GM18868 (cell line): ENCODE measurements around the gene NDUFA6.
"Not testable (repeated sequence)": the region's sequence is repeated elsewhere in the genome, so short reads cannot be mapped to it uniquely, and the experiment has no call there.

Experiments
- ATAC-seq: cut with Tn5 transposase; IDR thresholded peaks from one replicate; pipeline ENCODE4 v1.9.1; 2021; ENCODE audit warnings: mild to moderate bottlenecking, moderate library complexity; ENCODE audit not compliant: unreplicated experiment

NDUFA6 gene

DNA sequence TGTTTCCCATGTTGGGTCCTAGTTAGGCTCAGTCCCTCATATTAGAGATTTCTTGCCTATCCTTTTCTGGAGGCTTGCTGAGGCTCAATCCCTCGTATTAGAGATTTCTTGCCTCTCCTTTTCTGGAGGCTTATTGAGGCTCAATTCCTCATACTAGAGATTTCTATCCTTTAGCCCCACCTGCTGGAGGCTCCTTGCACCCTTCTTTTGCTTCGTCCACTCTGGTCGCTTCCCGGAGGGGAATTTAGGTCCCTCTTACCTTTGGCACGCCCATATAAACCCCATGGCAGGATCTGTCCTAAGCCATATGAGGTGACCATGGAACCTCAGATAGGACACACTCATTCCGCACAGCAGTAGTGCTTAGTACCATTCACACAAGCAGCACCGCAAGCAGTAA lies 24.1 kb upstream of the NDUFA6 start:
- no peak for ATAC-seq

DNA sequence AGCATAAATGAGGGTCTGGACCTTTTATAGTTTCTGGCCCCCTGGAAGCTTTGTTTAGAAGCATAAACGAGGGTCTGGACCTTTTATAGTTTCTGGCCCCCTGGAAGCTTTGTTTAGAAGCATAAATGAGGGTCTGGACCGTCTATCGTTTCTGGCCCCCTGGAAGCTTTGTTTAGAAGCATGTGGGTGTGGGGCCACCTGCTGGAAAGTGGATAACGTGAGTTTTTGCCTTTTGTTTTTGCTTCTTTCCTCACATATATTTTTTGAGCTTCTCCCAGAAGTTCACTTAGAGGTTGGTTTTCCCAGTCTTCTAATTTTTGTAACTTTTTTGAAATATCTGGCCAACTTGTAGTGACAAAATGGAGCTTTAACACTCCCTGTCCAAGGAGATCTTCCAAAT lies 22.2 kb upstream of the NDUFA6 start:
- not testable (repeated sequence) for ATAC-seq

DNA sequence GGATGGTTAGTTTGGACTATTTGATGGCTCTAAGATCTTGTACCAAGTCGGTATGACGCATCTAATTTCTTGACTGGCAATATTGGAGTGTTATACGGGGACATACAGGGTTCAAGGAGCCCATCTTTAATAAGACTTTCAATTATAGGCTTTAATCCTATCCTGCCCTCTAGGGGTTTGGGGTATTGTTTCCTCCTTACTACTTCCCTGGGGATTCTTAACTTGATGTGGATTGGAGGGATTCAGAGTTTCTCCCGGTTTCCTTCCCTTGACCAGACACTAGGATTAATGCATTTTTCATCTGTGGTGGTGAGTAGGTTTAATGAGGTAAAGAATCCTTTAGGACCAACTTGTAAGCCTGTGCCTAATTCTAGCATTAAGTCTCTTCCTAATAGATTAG lies 21.2 kb upstream of the NDUFA6 start:
- ATAC-seq, result no peak

DNA sequence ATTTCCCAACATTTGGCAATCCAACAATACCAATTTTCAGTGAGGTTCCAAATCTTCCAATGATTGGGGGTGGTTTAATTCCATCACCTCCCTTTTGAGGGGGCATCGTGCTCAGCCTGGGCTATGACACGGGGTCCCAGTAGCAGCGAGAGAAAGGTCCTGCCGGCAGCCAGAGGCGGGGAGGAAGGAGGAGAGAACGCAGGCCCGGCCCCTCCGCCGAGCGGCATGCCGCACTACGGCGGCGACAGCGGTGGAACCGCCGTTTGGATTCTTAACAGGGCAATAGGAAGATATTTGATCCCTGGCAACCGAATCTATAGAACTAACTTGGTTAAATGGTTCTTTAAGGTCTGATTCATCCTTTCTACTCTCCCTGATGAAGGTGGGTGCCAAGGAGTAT lies 18.3 kb upstream of the NDUFA6 start:
- no peak for ATAC-seq

DNA sequence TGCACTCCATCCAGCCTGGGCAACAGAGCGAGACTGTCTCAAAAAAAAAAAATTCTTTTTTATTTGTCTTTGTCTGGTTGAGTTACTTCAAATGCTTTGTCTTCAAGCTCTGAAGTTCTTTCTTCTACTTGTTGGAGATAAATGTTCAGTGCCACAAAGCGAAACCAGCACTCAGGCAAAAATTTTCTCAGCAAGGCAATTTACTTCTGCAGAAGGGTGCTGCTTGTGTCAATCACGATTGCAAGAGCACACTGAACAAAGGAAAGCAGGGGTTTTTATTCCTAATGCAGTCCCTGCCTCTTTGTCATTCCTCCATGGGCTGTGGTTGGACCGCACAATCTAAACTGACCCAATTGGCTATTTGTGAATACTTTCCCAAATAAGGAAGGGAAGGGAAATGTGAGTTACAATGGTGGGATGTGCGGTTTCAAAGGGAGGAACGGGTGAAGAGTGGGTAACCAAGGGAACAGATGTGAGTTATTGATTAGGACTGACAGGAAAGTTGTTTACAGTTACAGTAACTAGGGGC lies 13.8 kb upstream of the NDUFA6 start:
- ATAC-seq, result not testable (repeated sequence)

DNA sequence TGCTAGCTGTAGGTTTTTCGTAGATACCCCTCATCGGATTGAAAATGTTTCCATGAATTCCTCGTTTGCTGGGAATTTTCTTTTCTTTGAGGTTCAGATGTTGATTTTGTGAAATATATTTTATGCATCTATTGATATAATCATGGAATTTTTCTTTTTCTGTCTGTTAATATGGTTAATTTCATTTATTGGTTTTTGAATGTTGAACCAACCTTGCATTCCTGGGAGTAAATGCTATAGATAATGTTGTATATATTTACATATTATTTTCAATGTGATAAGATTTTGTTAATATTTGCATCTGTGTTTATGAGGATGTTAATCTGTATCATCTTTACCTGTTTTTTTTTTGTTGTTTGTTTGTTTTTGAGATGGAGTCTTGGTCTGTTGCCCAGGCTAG lies 10.6 kb upstream of the NDUFA6 start:
- ATAC-seq, result no peak

DNA sequence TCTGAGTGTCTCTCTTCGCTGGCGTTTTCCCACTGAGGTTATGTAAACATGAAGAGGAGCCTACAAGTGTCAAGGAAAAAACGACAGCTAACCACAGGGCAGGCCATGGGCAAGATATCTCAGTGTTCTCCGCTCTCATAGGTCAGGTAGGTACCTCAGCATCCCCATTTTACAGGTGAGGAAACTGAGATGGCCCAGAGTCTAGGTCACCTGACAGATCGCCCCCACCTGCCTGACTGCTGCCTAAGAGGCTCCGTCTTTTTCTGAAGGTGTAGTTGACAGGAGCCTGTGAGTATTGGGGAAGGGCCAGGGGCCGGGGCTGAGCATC lies 847 bp upstream of the NDUFA6 start:
- no peak for ATAC-seq

DNA sequence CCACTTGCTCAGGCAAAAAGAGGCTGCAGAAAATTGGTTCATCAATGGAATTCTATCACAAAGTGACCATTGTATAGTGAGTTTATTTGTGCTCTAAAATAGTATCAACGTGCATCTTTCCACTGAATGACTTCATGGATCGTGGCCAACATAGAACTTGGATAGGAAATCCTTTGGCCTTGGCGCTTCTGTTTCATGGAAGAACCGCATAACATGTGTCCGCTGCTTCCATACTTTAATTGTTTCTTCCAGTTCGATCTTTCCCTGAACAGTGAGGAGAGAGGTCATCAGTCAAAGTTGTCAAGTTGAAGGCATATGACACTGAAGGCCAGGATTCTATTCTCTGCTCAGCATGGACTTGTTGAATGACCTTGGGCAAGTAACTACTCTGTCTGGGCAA lies 4.5 kb downstream of the NDUFA6 start:
- no peak for ATAC-seq

DNA sequence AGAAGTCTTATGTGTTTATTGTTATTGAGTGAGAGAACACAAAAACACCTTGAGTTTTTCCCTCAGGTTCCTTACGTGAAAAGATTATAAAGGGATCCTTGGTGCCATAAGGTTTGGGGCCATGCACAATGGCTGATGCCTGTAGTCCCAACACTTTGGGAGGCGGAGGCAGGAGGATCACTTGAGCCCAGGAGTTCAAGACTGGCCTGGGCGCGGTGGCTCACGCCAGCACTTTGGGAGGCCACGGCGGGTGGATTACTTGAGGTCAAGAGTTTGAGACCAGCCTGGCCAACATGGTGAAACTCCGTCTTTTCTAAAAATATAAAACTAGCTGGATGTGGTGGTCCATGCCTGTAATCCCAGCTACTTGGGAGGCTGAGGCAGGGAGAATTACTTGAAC lies 5.7 kb downstream of the NDUFA6 start:
- no peak for ATAC-seq

DNA sequence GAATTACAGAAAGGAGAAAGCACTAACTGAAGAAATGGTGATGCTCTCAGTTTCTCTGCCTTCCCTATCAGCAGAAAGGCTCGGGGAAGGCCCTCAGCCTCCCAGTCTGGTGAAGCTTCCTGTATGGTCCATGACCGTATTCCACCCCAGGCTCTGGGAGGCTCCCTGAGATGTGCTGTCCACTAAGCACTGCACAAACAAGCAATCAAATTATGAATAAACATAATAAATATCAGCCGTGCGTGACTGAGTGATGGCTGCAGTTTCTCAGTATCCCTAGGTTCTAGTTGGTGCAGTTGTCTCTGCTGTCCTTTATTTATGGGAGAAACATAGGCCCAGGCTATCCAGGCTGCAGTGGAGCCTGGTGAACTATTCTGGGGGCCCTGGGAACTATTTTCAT lies 7.5 kb downstream of the NDUFA6 start:
- no peak for ATAC-seq

DNA sequence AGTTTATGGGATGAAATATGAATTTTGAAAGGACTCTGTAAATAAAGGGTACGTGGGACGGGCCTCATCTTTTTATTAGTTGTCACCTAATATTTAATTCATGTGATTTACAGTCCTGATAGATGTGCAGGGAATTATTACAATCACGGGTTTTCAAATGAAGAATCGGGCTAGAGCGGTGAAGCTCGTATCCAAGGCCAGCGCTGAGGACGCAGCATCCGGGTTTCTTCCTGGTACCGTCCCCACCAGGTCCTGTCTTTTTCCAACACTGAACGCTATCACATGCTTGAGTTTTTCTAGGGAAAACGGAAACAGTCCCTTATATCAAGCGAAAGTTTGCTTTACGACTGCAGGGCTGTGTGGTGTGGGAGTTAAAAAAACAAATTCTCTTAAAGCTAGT lies 10.3 kb downstream of the NDUFA6 start:
- no peak for ATAC-seq

DNA sequence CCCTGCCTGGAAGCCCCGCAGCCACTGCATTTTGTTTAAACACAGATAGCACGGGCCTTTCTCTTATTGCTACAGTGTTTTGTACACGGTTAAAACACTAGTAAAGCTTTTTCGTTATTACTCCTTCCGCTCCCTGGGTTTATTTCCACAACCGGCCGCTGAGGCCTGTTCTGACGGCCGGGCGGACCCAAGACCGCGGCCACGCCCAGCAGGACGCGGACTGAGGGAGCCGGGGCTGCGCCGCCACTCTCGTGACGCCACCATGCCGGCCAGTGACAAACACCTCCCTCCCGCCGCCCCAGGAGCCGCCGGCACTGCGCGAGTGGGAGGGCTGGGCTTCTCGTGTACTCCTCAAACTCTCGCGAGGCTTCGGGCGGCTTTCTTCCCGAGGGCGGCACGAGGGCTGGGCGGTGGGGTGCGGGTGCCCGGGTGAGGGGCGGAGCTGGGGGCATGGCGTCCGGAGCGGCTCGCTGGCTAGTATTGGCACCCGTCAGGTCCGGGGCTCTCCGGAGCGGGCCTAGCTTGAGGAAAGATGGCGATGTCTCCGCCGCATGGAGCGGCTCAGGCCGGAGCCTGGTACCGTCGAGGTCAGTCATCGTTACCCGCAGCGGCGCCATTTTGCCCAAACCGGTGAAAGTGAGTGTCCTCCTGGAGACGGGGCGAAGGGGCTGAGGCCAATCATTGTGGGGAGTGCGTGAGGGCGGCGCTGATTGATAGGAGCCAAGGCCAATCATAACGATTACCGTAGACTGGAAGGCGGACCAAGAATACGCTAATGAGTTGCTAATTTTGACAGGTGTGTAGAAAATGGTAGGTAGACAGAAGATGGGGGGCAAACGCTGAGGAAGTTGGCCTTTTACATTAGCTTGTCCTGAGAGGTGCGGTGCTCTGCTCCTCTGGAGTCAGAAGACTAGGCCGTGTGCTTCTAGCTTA lies 11.0 kb downstream of the NDUFA6 start, which contains the start of gene SMDT1:
TSS of gene SMDT1 (plus strand) at position 382 of the 933 bp plus-strand sequence. CDS start at position 451, 69 bp downstream.
- peak; percentile 79 for ATAC-seq

DNA sequence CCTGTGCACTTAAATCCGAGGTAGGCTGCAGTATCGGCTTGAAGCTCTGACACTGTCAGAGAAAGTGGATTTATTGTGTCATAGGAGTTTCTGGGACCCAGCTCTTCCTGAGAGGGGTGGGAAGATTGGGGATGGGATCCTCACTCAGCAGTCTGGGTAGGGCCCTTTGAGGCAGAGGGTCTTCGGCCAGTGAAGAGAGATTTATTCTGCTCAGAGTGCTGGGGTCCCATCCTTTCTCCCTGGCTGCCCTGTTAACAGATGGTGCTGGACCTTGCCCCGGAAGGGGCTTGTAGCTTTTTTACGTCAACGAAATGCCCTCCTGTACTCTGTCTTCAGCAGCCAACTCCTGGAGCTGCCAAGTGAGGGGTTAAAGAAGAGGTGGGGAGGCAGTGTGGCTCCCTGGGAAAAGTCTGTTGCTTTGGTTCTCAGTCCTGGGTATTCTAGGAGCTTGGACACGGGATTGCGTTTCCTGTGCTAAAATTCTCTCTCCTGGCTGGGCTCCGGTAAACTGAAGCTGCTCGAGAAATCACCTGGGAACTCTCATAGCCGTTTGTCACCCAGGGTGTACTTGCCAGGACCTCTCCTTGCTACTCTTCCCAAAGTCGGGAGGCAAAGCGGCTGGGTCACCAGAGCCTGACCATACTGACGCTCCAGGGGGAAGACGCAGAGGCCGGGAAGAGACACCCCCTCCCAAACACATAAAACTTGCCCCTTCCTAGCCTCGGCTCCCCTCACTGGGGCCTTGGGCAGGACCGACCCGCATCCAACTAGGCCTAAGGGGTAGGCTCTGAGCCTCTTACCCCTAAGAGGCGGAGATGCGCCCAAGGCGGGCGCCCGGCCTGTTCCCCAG lies 11.9 kb downstream of the NDUFA6 start:
- ATAC-seq, result no peak

DNA sequence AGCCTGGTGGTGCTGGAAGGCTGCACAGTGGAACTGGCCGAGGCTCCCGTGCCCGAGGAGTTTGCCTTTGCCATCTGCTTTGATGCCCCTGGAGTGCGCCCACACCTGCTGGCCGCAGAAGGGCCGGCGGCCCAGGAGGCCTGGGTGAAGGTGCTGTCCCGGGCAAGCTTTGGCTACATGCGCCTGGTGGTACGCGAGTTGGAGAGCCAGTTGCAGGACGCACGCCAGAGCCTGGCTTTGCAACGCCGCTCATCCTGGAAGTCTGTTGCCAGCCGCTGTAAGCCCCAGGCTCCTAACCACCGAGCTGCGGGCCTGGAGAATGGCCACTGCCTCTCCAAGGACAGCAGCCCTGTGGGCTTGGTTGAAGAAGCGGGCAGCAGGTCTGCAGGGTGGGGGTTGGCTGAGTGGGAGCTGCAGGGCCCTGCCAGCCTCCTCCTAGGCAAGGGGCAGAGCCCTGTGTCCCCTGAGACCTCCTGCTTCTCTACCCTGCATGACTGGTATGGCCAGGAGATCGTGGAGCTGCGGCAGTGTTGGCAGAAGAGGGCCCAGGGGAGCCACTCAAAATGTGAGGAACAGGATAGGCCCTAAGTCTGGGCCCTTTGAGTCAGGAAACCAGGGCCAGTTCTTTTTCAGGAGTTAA lies 13.0 kb downstream of the NDUFA6 start:
- ATAC-seq, result no peak

DNA sequence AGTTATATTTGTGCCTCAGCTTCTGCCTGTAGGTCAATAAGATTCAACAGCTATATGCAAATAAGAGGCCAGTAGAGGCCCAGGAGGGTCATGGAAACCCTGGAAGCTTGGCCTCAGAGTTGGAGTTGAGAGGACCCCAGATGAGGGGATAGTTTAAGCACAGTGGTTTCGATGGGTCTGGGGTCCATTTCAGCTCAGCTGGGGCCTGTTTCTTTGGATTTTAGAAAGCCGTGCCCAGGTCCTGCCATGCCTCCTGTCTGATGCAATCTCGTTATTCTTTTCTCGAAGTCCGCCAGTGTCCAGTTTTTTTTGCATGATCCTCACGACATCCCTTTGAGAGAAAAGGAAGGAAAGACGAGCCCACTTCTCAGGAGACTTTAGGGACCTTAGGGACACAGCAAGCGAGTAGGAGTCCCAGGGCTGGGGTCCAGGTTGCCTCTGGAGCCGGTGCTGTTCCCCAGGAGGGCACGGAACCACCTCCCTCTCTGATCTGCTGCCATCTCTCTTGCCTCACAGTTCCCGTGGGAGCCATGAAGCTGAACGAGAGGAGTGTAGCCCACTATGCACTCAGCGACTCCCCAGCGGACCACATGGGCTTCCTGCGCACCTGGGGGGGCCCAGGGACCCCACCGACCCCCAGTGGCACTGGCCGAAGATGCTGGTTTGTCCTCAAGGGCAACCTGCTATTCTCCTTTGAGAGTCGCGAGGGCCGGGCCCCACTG lies 13.6 kb downstream of the NDUFA6 start:
- no peak for ATAC-seq

DNA sequence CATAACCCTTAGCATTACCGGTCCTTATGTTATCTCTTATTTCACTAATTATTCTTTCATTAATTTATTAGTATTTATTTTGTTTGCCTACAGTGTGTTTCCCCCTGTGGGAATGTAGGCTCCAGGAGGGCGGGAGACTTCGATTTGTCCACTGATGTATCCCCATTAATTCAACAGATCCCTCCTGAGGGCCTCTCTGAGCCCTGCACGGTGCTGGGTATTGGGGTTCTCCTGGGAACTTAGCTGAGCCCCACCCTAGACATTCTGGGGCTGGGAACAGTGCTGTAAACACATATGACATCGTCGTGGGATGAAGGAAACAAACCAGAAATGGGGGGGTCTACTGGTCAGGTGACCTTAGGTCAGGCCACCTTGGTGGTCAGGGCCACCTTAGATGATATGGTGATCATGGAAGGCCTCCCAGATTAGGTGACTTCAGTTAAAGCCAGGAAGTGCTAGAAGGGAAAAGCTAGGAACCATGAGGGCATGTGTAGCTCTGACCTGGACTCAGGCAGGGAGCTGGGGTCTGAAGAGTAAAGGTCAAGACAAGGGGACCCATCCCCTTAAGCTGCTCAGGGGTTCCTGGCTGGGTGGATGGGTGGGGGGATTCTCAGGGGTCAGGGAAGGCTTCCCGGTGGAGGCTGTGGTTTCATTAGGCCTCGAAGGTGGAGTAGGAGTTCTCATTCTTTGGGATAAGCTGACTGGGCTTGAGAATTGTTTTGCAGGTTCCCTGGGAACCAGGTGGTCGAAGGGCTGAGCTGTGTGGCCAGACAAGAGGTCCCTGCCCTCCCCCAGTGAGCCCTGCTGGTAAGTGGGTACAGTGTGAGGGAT lies 15.5 kb downstream of the NDUFA6 start:
- no peak for ATAC-seq

DNA sequence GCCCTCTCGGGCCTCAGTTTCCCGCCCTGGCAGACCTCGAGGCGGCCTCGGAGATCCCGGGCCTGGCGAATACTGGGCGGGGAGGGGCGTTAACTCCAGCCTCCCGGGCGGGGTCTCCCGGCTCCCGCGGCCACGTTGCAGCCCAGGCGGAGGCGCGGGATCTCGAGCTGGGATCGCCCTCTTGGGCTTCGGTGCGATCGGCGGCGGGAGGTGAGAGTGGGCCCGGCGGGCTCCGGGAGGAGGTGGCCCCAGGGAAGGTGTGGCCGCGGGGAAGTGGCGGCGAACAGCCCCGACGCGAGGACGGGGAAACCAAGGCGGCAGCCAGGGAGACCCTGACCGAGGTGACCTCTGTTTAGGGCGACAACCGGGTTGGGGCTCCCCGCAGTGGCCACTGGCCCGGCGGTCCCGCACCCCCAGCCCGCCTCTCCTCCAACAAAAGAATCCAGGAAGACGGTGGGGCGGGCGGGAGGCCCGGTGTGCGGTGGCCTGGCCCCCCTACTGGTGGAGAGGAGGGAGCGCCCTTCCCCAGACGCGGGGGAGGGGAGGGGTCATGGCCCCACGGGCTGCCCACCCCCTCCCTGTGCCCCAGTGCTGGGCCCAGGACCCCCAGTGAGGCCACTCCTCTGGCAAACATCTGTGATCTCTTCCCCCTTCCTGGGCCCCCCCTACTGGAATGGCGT lies 16.3 kb downstream of the NDUFA6 start, which contains the start of gene PHETA2:
TSS of gene PHETA2 (plus strand) at position 117 of the 680 bp plus-strand sequence. CDS start 3,046 bp downstream, outside the sequence.
- ATAC-seq, result no peak

DNA sequence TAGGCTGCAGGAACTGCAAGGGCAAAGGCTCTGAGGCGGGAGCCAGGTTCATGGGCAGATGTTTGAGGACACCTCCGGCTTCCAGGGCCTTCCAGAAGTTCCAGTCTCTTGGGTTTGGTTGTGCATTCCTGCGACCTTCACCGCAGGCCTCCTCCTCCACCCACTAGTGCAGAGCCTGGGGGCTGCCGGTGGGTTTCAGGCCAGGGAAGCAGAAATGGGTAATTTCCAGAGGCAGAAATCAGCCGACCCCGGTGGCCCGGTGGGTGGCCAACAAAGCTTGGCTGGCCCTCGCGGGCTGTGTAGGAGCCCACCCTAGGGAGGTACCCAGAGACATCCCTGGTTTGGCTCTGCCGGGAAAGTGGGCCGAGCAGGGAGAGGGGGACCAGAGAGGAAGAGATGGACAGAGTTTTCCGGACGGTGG lies 16.9 kb downstream of the NDUFA6 start:
- no peak for ATAC-seq
